Measurements from ENCODE around the gene DNAJC21. TPM values are rescaled to one million over a fixed set of nuclear protein-coding genes. Genes with fewer than 3 reads are reported as not detected.
A peak's percentile ranks its signal among the peaks of the same experiment; 100 is the strongest.
"Not testable (repeated sequence)": the region's sequence is repeated elsewhere in the genome, so short reads cannot be mapped to it uniquely, and the experiment has no call there.

DNAJC21 gene
- total RNA-seq, 1 donor from 2014 or later: 30.5 TPM

- DNase-seq (ENCODE audit: low spot score in 2 of 2): peak; percentile 88 to 98
- H3K4me3 ChIP-seq: peak within 1 kb of the TSS; percentile 89 to 93
- peak within 1 kb of the TSS; percentile 85 to 87 for H3K27ac ChIP-seq
- H3K36me3 ChIP-seq: peaks cover 3 to 19% of the 10 kb centered on the region in 2 donors
- H3K27me3 ChIP-seq: no peaks in the 10 kb centered on the region
- peak in 1 of 3 experiments; percentile 22 for TF ChIP-seq CTCF (IDR thresholded peaks at IDR 0.05)
- H3K9me3 ChIP-seq: no peaks in the 10 kb centered on the region
- peaks cover 0 to 18% of the 10 kb centered on the region in 2 donors for H3K4me1 ChIP-seq
- intact Hi-C loops (cut with DNase I): loop anchor here (1.0 to 5.0 kb wide), 2 partner anchors 14 to 258 kb away; partner anchors contain the start of genes DNAJC21 and RAI14
These were observed 14.1 kb upstream of the DNAJC21 start, which contains the start of the genes BRIX1 and RAD1 for GRCh38 chr5:34915139-34915855. BRIX1 (plus strand) TSS chr5:34915711; CDS start chr5:34915739, 28 bp downstream. RAD1 (minus strand) TSS chr5:34915504; CDS start chr5:34914892, 612 bp downstream.

GRCh38 chr5:34915856-34916192 is 13.5 kb upstream of the DNAJC21 start:
- Histone ChIP-seq H3K27me3 (no peaks in the 10 kb centered on the region), H3K4me1 (peaks cover 0 to 18% of the 10 kb centered on the region in 2 donors), H3K4me3 (peak overlapping the region; percentile 89 to 93), H3K36me3 (peaks cover 6 to 21% of the 10 kb centered on the region in 2 donors), H3K9me3 (no peaks in the 10 kb centered on the region), H3K27ac (peak overlapping the region; percentile 85 to 87)
- intact Hi-C loops (cut with DNase I): loop anchor here (1.0 to 5.0 kb wide), 2 partner anchors 13 to 259 kb away; partner anchors contain the start of genes DNAJC21 and RAI14
- no peak for DNase-seq (ENCODE audit: low spot score in 2 of 2)
- no peak for TF ChIP-seq CTCF (IDR thresholded peaks at IDR 0.05)

GRCh38 chr5:34916518-34916917 is 12.8 kb upstream of the DNAJC21 start:
- DNase-seq (ENCODE audit: low spot score in 2 of 2): no peak
- Histone ChIP-seq H3K9me3 (no peaks in the 10 kb centered on the region), H3K27ac (no peak overlapping the region), H3K4me3 (peak overlapping the region; percentile 89 to 93), H3K4me1 (peaks cover 0 to 18% of the 10 kb centered on the region in 2 donors), H3K36me3 (peaks cover 13 to 20% of the 10 kb centered on the region in 2 donors), H3K27me3 (no peaks in the 10 kb centered on the region)
- no peak for TF ChIP-seq CTCF (IDR thresholded peaks at IDR 0.05)
- intact Hi-C loops (cut with DNase I): loop anchor here (5.0 kb wide), 1 partner anchor 259 kb away; the partner anchor contains the start of gene RAI14

GRCh38 chr5:34918025-34918424 is 11.3 kb upstream of the DNAJC21 start:
- Histone ChIP-seq H3K4me3 (no peak overlapping the region), H3K9me3 (no peaks in the 10 kb centered on the region), H3K36me3 (peaks cover 23 to 31% of the 10 kb centered on the region in 2 donors), H3K27ac (no peak overlapping the region), H3K27me3 (no peaks in the 10 kb centered on the region), H3K4me1 (peaks cover 0 to 18% of the 10 kb centered on the region in 2 donors)
- no peak for TF ChIP-seq CTCF (IDR thresholded peaks at IDR 0.05)
- intact Hi-C loops (cut with DNase I): loop anchor here (5.0 kb wide), 1 partner anchor 261 kb away; the partner anchor contains the start of gene RAI14
- DNase-seq (ENCODE audit: low spot score in 2 of 2): no peak

GRCh38 chr5:34919077-34919476 is 10.3 kb upstream of the DNAJC21 start:
- H3K9me3 ChIP-seq: no peaks in the 10 kb centered on the region
- H3K27me3 ChIP-seq: no peaks in the 10 kb centered on the region
- peak in 1 of 3 experiments; percentile 8 for TF ChIP-seq CTCF (IDR thresholded peaks at IDR 0.05)
- no peak for DNase-seq (ENCODE audit: low spot score in 2 of 2)
- intact Hi-C loops (cut with DNase I): loop anchor here (5.0 kb wide), 1 partner anchor 262 kb away; the partner anchor contains the start of gene RAI14
- H3K27ac ChIP-seq: no peak overlapping the region
- H3K4me1 ChIP-seq: peaks cover 0 to 18% of the 10 kb centered on the region in 2 donors
- H3K36me3 ChIP-seq: peaks cover 23 to 38% of the 10 kb centered on the region in 2 donors
- no peak overlapping the region for H3K4me3 ChIP-seq

- H3K36me3 ChIP-seq: peaks cover 40 to 55% of the 10 kb centered on the region in 2 donors
- H3K27me3 ChIP-seq; H3K4me3 ChIP-seq; H3K9me3 ChIP-seq; H3K27ac ChIP-seq; H3K4me1 ChIP-seq; intact Hi-C loops (cut with DNase I); DNase-seq (ENCODE audit: low spot score in 2 of 2): not testable (repeated sequence)
These were observed 6.1 kb upstream of the DNAJC21 start for GRCh38 chr5:34923256-34923655.

All from ascending aorta (tissue), 2 donors.